Epithelial cell of esophagus (primary cell): Measurements from ENCODE around the gene TMEM9.

Source experiments
- DNase-seq: peaks from one replicate; pipeline ENCODE4 v3.0.0; 2010; ENCODE audit warnings: low read depth
- H3K4me3 ChIP-seq: 2 replicates; pipeline ENCODE4 v1.5.1; 2011; ENCODE audit warnings: mild to moderate bottlenecking, low read length, control low read depth
- CTCF ChIP-seq: IDR thresholded peaks from 2 replicates; pipeline ENCODE4 v1.5.1; 2011; ENCODE audit warnings: low read depth, mild to moderate bottlenecking, low read length, control low read depth, inconsistent platforms; ENCODE audit not compliant: insufficient read depth; ENCODE audit errors: missing control alignments

The TMEM9 gene

GRCh38 chr1:201175820-201176500 is 21.7 kb upstream of the TMEM9 start:
- H3K4me3 ChIP-seq, result no peak overlapping the region
- TF ChIP-seq CTCF, result no peak
- no peak for DNase-seq

GRCh38 chr1:201173736-201174135 is 19.5 kb upstream of the TMEM9 start:
- TF ChIP-seq CTCF, result no peak
- no peak overlapping the region for H3K4me3 ChIP-seq
- DNase-seq, result no peak

- no peak overlapping the region for H3K4me3 ChIP-seq
- peak; percentile 93 for DNase-seq
- TF ChIP-seq CTCF, result no peak
Observed at GRCh38 chr1:201172999-201173610, 18.8 kb upstream of the TMEM9 start.

- no peak for DNase-seq
- TF ChIP-seq CTCF, result no peak
- H3K4me3 ChIP-seq, result no peak overlapping the region
Observed at GRCh38 chr1:201172326-201172725, 18.1 kb upstream of the TMEM9 start.

- peak overlapping the region; percentile 38 for H3K4me3 ChIP-seq
- TF ChIP-seq CTCF, result peak; percentile 18
- DNase-seq, result peak; percentile 24
Observed at GRCh38 chr1:201171063-201172036, 17.1 kb upstream of the TMEM9 start.

GRCh38 chr1:201170533-201171062 is 16.3 kb upstream of the TMEM9 start:
- peak overlapping the region; percentile 38 for H3K4me3 ChIP-seq
- no peak for TF ChIP-seq CTCF
- DNase-seq, result peak; percentile 92
